WTC11 (cell line): ENCODE data around the gene CNOT8. TPM values are rescaled to one million over a fixed set of nuclear protein-coding genes. Genes with fewer than 3 reads are reported as not detected.

Experiments
- ATAC-seq: fragments of 200-7000 bp; cut with Tn5 transposase; 2 replicates; pipeline ENCODE4 v1.10.0; 2021; ENCODE audit warnings: mild to moderate bottlenecking, moderate library complexity
- CTCF ChIA-PET: fragments of 300-600 bp; sonication (Branson Sonifier 250); formaldehyde crosslinking; loops from one replicate; lab custom pipeline; 2021; ENCODE audit warnings: antibody characterized with exemption; lab: Charles Lee
- POLR2A ChIA-PET: fragments of 350-600 bp; sonication (Branson Sonifier 250); formaldehyde crosslinking; loops from one replicate; lab custom pipeline; 2021; ENCODE audit warnings: antibody characterized with exemption; lab: Charles Lee
- DNase-seq: peaks from one replicate; pipeline ENCODE4 v3.0.0; 2021; ENCODE audit warnings: low spot score
- H3K27ac Mint-ChIP-seq: 2 replicates; pipeline ENCODE4 v1.8.0; 2021; ENCODE audit warnings: mixed read lengths
- H3K27me3 Mint-ChIP-seq: 2 replicates; pipeline ENCODE4 v1.8.0; 2021; ENCODE audit warnings: low read depth, mild to moderate bottlenecking, moderate library complexity, mixed read lengths
- H3K36me3 Mint-ChIP-seq: 2 replicates; pipeline ENCODE4 v1.8.0; 2021; ENCODE audit warnings: mixed read lengths
- H3K4me1 Mint-ChIP-seq: 2 replicates; pipeline ENCODE4 v1.8.0; 2022; ENCODE audit warnings: mixed read lengths
- H3K4me3 Mint-ChIP-seq: 2 replicates; pipeline ENCODE4 v1.8.0; 2021; ENCODE audit warnings: mild to moderate bottlenecking, moderate library complexity, mixed read lengths
- H3K9me3 Mint-ChIP-seq: 2 replicates; pipeline ENCODE4 v1.8.0; 2021; ENCODE audit warnings: mixed read lengths
- CDX4 ChIP-seq: fragments of 250-450 bp; sonication (Bioruptor Pico); IDR thresholded peaks from 2 replicates; pipeline ENCODE4 v1.9.0; 2021; ENCODE audit warnings: moderate library complexity, mild to moderate bottlenecking, inconsistent platforms, borderline replicate concordance
- E2F4 ChIP-seq: sonication (generic); formaldehyde crosslinking; IDR thresholded peaks from 2 replicates; pipeline ENCODE4 v1.8.1; 2022; ENCODE audit warnings: low read depth, mild to moderate bottlenecking, moderate library complexity, missing genetic modification reagents, borderline replicate concordance
- ELF4 ChIP-seq: sonication (generic); formaldehyde crosslinking; IDR thresholded peaks from 2 replicates; pipeline ENCODE4 v1.8.1; 2022; ENCODE audit warnings: low read depth, mild to moderate bottlenecking, moderate library complexity, missing genetic modification reagents
- EMX1 ChIP-seq: fragments of 250-450 bp; sonication (Bioruptor Pico); IDR thresholded peaks from 2 replicates; pipeline ENCODE4 v1.8.0; 2021; ENCODE audit warnings: mild to moderate bottlenecking
- GABPB1 ChIP-seq: sonication (generic); formaldehyde crosslinking; IDR thresholded peaks from 2 replicates; pipeline ENCODE4 v1.8.1; 2023; ENCODE audit warnings: mild to moderate bottlenecking, missing genetic modification reagents
- MXD4 ChIP-seq: fragments of 250-450 bp; sonication (Bioruptor Pico); IDR thresholded peaks from 2 replicates; pipeline ENCODE4 v1.8.0; 2021; ENCODE audit warnings: mild to moderate bottlenecking, moderate library complexity, borderline replicate concordance
- NFYB ChIP-seq: sonication (generic); formaldehyde crosslinking; conservative IDR thresholded peaks from 2 replicates; pipeline ENCODE4 v1.8.0; 2022; ENCODE audit warnings: low read depth, missing genetic modification reagents
- PRRX2 ChIP-seq: fragments of 250-450 bp; sonication (Bioruptor Pico); IDR thresholded peaks from 2 replicates; pipeline ENCODE4 v1.8.0; 2021; ENCODE audit warnings: mild to moderate bottlenecking
- TCF7 ChIP-seq: sonication (generic); formaldehyde crosslinking; IDR thresholded peaks from 2 replicates; pipeline ENCODE4 v1.8.0; 2022; ENCODE audit warnings: mild to moderate bottlenecking, low read depth, missing genetic modification reagents, moderate library complexity
- TEAD1 ChIP-seq: sonication (generic); formaldehyde crosslinking; IDR thresholded peaks from 2 replicates; pipeline ENCODE4 v1.8.0; 2022; ENCODE audit warnings: mild to moderate bottlenecking, missing genetic modification reagents
- TEAD4 ChIP-seq: sonication (generic); formaldehyde crosslinking; IDR thresholded peaks from 2 replicates; pipeline ENCODE4 v1.8.0; 2022; ENCODE audit warnings: mild to moderate bottlenecking, missing genetic modification reagents
- ZNF263 ChIP-seq: sonication (generic); formaldehyde crosslinking; IDR thresholded peaks from 2 replicates; pipeline ENCODE4 v1.8.1; 2022; ENCODE audit warnings: low read depth, mild to moderate bottlenecking, moderate library complexity, missing genetic modification reagents
- total RNA-seq: library from RNA; stranded (reverse); gene quantifications from 3 replicates; pipeline ENCODE4 v1.2.3, GENCODE V29; 2021
- TF ChIP-seq, protein P1 (sequence below): fragments of 250-450 bp; sonication (Bioruptor Pico); IDR thresholded peaks from 2 replicates; pipeline ENCODE4 v1.9.0; 2021; ENCODE audit warnings: mild to moderate bottlenecking
- TF ChIP-seq, protein P2 (sequence below): fragments of 200-600 bp; IDR thresholded peaks from 2 replicates; pipeline ENCODE4 v1.8.0; 2022; ENCODE audit warnings: antibody characterized with exemption
- TF ChIP-seq, protein P3 (sequence below): sonication (generic); formaldehyde crosslinking; IDR thresholded peaks from 2 replicates; pipeline ENCODE4 v1.8.1; 2022; ENCODE audit warnings: mild to moderate bottlenecking, missing genetic modification reagents, moderate library complexity, borderline replicate concordance
- TF ChIP-seq, protein P4 (sequence below): fragments of 250-450 bp; sonication (Bioruptor Pico); IDR thresholded peaks from 2 replicates; pipeline ENCODE4 v1.8.0; 2021; ENCODE audit warnings: mild to moderate bottlenecking
- TF ChIP-seq, protein P5 (sequence below): fragments of 250-450 bp; sonication (Bioruptor Pico); IDR thresholded peaks from 2 replicates; pipeline ENCODE4 v2.1.2; 2022; ENCODE audit warnings: mild to moderate bottlenecking, moderate library complexity

The CNOT8 gene
- total RNA-seq, 1 experiment from 2014 or later: 58.6 TPM

DNA sequence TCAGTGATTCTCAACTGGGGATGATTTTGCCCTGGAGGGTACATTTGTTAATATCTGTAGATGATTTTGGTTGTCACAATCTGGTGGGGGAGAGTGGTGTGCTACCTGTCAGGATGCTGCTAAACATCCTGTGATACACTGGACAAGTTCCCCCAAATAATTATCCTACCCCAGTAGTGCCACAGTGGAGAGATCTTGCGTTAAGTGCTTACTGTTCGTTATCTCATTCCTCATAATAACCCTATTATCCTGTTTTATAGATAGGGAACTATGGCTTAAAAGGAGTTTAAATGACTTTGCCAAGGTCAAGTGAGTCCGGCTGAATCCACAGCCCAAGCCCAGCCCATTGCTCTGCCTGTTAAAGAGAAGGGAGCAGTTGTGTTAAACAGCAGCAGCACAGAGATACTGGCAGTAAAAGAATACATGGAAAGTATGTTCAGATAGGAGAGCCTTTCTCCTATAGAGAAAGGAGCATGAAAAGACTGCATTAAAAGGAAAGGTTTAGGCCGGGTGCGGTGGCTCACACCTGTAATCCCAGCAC, 15.4 kb downstream of the CNOT8 start:
- no peak for DNase-seq
- ChIA-PET POLR2A (no interaction called here), CTCF (no interaction called here)
- TF ChIP-seq, protein P1, sequence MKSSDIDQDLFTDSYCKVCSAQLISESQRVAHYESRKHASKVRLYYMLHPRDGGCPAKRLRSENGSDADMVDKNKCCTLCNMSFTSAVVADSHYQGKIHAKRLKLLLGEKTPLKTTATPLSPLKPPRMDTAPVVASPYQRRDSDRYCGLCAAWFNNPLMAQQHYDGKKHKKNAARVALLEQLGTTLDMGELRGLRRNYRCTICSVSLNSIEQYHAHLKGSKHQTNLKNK (CRISPR knock-in tag): no peak
- TF ChIP-seq, protein P2, sequence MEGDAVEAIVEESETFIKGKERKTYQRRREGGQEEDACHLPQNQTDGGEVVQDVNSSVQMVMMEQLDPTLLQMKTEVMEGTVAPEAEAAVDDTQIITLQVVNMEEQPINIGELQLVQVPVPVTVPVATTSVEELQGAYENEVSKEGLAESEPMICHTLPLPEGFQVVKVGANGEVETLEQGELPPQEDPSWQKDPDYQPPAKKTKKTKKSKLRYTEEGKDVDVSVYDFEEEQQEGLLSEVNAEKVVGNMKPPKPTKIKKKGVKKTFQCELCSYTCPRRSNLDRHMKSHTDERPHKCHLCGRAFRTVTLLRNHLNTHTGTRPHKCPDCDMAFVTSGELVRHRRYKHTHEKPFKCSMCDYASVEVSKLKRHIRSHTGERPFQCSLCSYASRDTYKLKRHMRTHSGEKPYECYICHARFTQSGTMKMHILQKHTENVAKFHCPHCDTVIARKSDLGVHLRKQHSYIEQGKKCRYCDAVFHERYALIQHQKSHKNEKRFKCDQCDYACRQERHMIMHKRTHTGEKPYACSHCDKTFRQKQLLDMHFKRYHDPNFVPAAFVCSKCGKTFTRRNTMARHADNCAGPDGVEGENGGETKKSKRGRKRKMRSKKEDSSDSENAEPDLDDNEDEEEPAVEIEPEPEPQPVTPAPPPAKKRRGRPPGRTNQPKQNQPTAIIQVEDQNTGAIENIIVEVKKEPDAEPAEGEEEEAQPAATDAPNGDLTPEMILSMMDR: no peak
- no peak for TF ChIP-seq PRRX2 (CRISPR knock-in tag)
- Mint-ChIP-seq H3K36me3 (peaks cover 72% of the 10 kb centered on the region), H3K27ac (no peak overlapping the region), H3K9me3 (peaks cover 11% of the 10 kb centered on the region), H3K4me3 (no peak overlapping the region), H3K27me3 (no peaks in the 10 kb centered on the region), H3K4me1 (no peaks in the 10 kb centered on the region)
- ATAC-seq: no peak

DNA sequence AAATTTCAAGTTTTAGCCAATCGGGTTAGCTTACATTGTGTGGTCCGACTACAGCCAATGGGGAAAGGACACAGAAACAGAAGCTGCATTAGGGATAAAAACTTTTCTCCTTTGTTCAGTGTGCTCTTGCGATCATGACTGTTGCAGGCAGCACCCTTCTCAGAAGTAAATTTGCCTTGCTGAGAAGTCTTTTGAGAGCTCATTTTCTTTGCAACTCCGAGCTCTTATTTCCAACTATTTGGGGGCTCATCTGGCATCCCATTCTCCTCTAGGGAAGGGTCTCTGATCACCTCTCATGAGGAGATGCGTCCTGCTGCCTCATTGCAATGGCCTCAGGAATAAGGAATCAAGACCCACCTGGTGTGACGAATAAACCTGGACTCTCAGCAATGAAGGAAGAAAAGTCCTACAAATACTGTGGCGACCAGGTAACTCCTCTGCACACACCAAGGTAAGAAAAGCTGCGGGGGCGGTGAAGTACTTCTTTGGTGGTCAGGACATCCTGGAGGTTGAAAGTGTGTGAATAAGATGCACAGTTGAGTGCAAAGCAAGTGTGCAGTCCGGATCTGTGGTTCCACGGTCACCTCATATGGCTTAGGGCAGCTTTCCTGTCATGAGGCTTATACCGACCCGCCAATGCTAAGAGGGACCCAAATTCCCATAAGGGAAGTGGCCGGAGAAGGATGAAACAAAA, 20.4 kb downstream of the CNOT8 start:
- TF ChIP-seq CDX4 (no peak), E2F4 (no peak), EMX1 (CRISPR knock-in tag) (no peak), ZNF263 (CRISPR knock-in tag) (no peak)
- TF ChIP-seq, all 79 proteins: peak for 0
- POLR2A ChIA-PET: interaction anchor here (0.7 kb wide), 1 partner anchor 14 kb away, joined by 3 read pairs; no protein-coding TSS in a partner anchor
- peaks cover 70% of the 10 kb centered on the region for H3K36me3 Mint-ChIP-seq
- no peak for DNase-seq
- no peaks in the 10 kb centered on the region for H3K4me1 Mint-ChIP-seq
- H3K27ac Mint-ChIP-seq: no peak overlapping the region
- no peak overlapping the region for H3K4me3 Mint-ChIP-seq
- no peaks in the 10 kb centered on the region for H3K27me3 Mint-ChIP-seq
- H3K9me3 Mint-ChIP-seq: peaks cover 37% of the 10 kb centered on the region
- ATAC-seq: no peak
- CTCF ChIA-PET: no interaction called here

DNA sequence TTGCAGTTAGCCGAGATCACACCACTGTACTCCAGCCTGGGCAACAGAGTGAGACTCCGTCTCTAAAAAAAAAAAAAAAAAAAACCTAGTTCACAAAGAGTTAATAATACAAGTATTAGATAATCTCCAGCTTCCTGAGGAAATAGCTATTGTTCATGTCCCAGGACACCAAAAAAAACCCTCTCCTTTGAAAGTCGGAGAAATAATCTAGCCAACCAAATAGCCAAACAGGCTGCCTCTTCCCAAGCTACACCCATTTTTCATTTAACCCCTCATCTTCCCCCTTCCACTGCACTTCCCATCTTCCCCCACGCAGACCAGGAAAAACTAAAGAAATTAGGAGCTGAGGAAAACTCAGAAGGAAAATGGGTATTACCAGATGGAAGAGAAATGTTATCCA, 23.6 kb downstream of the CNOT8 start:
- no peak for ATAC-seq
- Mint-ChIP-seq H3K27ac (no peak overlapping the region), H3K27me3 (no peaks in the 10 kb centered on the region; the same call in 1 of the 2 replicates), H3K9me3 (peaks cover 60% of the 10 kb centered on the region), H3K36me3 (peaks cover 73% of the 10 kb centered on the region), H3K4me3 (no peak overlapping the region), H3K4me1 (peaks cover 7% of the 10 kb centered on the region)
- POLR2A ChIA-PET: interaction anchor here (0.6 to 0.7 kb wide), 2 partner anchors 26 to 114 kb away, joined by 3 to 4 read pairs; no protein-coding TSS in a partner anchor
- CTCF ChIA-PET: interaction anchor here (0.6 kb wide), 1 partner anchor 13 kb away, joined by 3 read pairs; no protein-coding TSS in a partner anchor
- no peak for DNase-seq
- TF ChIP-seq ELF4 (CRISPR knock-in tag) (no peak), GABPB1 (CRISPR knock-in tag) (no peak), TEAD4 (CRISPR knock-in tag) (no peak), NFYB (CRISPR knock-in tag) (no peak), TCF7 (CRISPR knock-in tag) (no peak), MXD4 (CRISPR knock-in tag) (no peak), TEAD1 (CRISPR knock-in tag) (no peak)
- TF ChIP-seq, protein P2: no peak
- TF ChIP-seq, protein P3, sequence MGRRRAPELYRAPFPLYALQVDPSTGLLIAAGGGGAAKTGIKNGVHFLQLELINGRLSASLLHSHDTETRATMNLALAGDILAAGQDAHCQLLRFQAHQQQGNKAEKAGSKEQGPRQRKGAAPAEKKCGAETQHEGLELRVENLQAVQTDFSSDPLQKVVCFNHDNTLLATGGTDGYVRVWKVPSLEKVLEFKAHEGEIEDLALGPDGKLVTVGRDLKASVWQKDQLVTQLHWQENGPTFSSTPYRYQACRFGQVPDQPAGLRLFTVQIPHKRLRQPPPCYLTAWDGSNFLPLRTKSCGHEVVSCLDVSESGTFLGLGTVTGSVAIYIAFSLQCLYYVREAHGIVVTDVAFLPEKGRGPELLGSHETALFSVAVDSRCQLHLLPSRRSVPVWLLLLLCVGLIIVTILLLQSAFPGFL (CRISPR knock-in tag): no peak
- TF ChIP-seq, protein P4, sequence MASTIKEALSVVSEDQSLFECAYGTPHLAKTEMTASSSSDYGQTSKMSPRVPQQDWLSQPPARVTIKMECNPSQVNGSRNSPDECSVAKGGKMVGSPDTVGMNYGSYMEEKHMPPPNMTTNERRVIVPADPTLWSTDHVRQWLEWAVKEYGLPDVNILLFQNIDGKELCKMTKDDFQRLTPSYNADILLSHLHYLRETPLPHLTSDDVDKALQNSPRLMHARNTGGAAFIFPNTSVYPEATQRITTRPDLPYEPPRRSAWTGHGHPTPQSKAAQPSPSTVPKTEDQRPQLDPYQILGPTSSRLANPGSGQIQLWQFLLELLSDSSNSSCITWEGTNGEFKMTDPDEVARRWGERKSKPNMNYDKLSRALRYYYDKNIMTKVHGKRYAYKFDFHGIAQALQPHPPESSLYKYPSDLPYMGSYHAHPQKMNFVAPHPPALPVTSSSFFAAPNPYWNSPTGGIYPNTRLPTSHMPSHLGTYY (CRISPR knock-in tag): no peak
- TF ChIP-seq, protein P5, sequence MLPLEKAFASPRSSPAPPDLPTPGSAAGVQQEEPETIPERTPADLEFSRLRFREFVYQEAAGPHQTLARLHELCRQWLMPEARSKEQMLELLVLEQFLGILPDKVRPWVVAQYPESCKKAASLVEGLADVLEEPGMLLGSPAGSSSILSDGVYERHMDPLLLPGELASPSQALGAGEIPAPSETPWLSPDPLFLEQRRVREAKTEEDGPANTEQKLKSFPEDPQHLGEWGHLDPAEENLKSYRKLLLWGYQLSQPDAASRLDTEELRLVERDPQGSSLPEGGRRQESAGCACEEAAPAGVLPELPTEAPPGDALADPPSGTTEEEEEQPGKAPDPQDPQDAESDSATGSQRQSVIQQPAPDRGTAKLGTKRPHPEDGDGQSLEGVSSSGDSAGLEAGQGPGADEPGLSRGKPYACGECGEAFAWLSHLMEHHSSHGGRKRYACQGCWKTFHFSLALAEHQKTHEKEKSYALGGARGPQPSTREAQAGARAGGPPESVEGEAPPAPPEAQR: no peak
